H7 (cell line): Measurements from ENCODE around the gene ETV5. TPM values are rescaled to one million over a fixed set of nuclear protein-coding genes. Genes with fewer than 3 reads are reported as not detected.

Experiments
- DNase-seq: peaks from one replicate; pipeline ENCODE4 v3.0.0; 2012
- H3K27me3 ChIP-seq: 2 replicates; pipeline ENCODE4 v1.6.0; 2011; ENCODE audit warnings: mild to moderate bottlenecking, low read length; ENCODE audit not compliant: control insufficient read depth, insufficient read depth
- H3K36me3 ChIP-seq: replicated peaks from 2 replicates; pipeline ENCODE4 v1.5.1; 2011; ENCODE audit warnings: low read length; ENCODE audit not compliant: control insufficient read depth, insufficient read depth
- H3K4me3 ChIP-seq: 2 replicates; pipeline ENCODE4 v1.5.1; 2011; ENCODE audit warnings: low read depth, mild to moderate bottlenecking, control low read depth, low read length, moderate library complexity; ENCODE audit not compliant: insufficient read depth
- total RNA-seq: library from RNA; depleted of rRNA; stranded (reverse); fragments of >200 nt; shearing (Covaris generic); gene quantifications from 2 replicates; pipeline ENCODE4 v1.2.3, GENCODE V29; 2014

Gene ETV5
- total RNA-seq, 1 experiment from 2014 or later: 51.1 TPM

DNA sequence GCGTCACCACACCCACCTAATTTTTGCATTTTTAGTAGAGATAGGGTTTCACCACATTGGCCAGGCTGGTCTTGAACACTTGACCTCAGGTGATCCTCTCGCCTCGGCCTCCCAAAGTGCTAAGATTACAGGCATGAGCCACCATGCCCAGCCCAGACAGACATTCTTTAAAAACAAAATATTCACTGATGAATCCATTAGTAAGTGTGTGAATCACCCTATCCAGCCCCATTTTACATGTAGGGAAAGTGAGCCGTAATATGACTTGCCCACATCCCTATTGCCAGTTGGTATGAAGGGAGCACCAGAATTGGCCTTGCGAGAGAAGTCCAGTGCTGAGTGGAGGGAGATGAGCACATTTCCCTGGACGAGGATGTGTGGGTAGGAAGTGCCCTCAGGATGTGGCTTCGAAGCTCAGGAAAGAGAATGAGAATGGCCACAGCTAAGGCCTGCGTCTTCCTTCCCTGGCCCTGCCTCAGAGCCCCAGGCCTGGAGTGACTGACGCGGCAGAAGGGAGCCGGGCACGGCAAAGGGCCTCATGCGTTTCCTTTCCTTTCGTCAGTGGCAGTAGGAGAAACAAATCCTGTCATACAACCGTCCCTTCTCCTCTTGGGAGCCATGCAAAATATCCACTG, 28.3 kb upstream of the ETV5 start:
- no peaks in the 10 kb centered on the region for H3K36me3 ChIP-seq
- no peak for DNase-seq
- H3K4me3 ChIP-seq: no peak overlapping the region
- H3K27me3 ChIP-seq: no peaks in the 10 kb centered on the region

DNA sequence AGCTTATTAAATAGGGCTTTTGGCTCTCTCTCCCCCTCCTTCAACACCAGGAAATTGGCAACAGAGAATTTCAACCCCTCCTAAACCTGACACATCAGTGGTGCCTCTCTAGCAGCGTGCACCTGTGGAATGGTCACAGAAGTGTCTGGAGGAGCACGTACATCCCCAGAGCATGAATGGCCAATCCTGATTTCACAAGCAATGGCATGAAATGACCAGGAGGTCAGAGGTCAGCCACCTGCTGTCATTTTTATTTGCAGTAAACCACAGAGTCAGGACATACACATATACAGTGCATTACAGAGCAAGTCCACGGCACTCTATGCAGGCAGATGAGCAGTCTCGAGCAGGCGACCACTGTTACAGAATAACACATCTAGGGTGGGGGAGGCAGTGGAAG, 25.1 kb upstream of the ETV5 start:
- H3K27me3 ChIP-seq: no peaks in the 10 kb centered on the region
- no peak overlapping the region for H3K4me3 ChIP-seq
- no peak for DNase-seq
- no peaks in the 10 kb centered on the region for H3K36me3 ChIP-seq

DNA sequence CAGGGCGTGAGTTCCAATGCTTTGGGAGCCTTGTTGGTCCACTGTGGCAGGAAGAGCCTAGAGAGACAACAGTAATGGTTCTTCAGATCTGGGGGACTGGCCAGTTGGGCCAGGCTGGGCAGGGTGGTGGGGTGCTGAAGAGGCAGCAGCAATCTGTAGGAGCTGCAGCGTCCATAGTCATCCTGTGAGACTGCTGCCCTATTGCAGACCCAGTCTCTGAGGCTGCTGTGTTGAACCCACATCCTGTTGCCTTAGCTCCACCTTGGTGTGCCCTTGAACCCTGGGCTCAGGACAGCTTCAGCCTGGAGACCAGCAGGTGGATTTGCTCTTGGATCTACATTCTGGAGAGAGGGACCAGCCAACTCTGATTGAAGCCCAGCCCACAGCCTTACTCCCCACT, 23.6 kb upstream of the ETV5 start:
- Histone ChIP-seq H3K4me3 (no peak overlapping the region), H3K27me3 (no peaks in the 10 kb centered on the region), H3K36me3 (no peaks in the 10 kb centered on the region)
- DNase-seq: no peak

DNA sequence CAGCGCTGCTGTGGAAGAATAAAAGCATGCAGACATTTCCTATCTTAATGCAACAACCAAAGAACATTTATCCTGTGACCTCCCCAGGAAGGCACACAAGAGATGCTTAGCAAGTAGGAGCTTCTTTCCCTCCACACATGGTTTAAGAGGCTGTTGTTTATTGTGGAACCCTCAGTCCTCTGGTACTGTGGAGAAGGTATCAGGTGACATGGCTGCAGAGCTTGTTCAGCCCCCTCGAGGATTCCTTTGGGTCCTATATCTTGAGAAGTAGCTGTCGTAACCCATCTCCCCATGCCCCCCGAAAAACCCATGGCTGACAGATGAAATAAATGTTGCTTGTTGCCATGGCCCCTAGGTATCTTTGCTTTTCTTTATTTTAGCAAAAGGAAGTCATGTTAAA, 20.3 kb upstream of the ETV5 start:
- DNase-seq: no peak
- H3K36me3 ChIP-seq: no peaks in the 10 kb centered on the region
- H3K27me3 ChIP-seq: no peaks in the 10 kb centered on the region
- no peak overlapping the region for H3K4me3 ChIP-seq

GRCh38 chr3:186128158-186128557, 19.3 kb upstream of the ETV5 start:
- no peak overlapping the region for H3K4me3 ChIP-seq
- H3K36me3 ChIP-seq: no peaks in the 10 kb centered on the region
- H3K27me3 ChIP-seq: no peaks in the 10 kb centered on the region
- DNase-seq: peak; percentile 53

DNA sequence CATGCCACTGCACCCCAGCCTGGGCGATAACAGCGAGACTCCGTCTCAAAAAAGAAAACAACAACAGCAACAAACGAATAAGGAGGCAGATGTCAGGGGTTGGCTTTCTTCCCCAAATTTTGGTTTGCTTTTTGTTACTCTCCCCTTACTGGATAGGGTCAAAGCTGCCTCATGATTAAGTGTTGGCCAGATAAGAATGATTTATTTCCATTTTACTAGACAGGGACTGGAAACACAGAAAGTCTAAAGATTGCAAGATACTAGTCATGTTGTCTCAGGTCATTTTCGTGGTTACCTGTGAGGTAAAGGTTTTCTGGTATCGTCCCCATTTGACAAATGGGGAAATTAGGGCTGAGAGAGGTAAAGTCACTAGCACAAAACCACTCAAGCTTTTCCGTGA, 18.6 kb upstream of the ETV5 start:
- H3K27me3 ChIP-seq: no peaks in the 10 kb centered on the region
- no peak overlapping the region for H3K4me3 ChIP-seq
- no peak for DNase-seq
- H3K36me3 ChIP-seq: no peaks in the 10 kb centered on the region

- H3K27me3 ChIP-seq: no peaks in the 10 kb centered on the region
- DNase-seq: no peak
- H3K36me3 ChIP-seq: no peaks in the 10 kb centered on the region
- H3K4me3 ChIP-seq: no peak overlapping the region
Observed at GRCh38 chr3:186125118-186125517, 16.2 kb upstream of the ETV5 start.

DNA sequence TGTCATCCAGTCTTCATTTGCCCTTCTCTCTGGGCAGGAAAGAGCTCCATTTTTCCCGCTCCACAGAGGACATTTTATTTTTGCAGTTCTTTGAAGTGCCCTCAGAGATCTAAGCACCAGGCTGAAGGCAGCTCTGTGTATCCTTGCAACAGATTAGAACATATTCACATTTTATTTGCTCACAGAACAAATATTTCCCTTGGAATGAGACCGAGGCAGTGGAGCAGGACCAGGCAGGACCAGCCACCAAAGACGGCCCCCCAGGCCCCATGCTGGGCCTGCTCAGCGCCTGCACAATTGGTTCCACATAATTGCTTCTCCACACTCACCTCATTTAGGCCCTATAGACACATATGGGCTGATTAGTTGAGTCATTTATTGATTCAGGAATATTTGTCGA, 15.7 kb upstream of the ETV5 start:
- Histone ChIP-seq H3K36me3 (no peaks in the 10 kb centered on the region), H3K27me3 (no peaks in the 10 kb centered on the region), H3K4me3 (no peak overlapping the region)
- no peak for DNase-seq

- no peaks in the 10 kb centered on the region for H3K27me3 ChIP-seq
- no peak for DNase-seq
- H3K4me3 ChIP-seq: no peak overlapping the region
- no peaks in the 10 kb centered on the region for H3K36me3 ChIP-seq
Observed at GRCh38 chr3:186123012-186123411, 14.1 kb upstream of the ETV5 start.

- DNase-seq: peak; percentile 77
- no peaks in the 10 kb centered on the region for H3K27me3 ChIP-seq
- H3K36me3 ChIP-seq: no peaks in the 10 kb centered on the region
- H3K4me3 ChIP-seq: no peak overlapping the region
Observed at GRCh38 chr3:186121968-186122367, 13.1 kb upstream of the ETV5 start.

GRCh38 chr3:186121278-186121677, 12.4 kb upstream of the ETV5 start:
- DNase-seq: no peak
- H3K36me3 ChIP-seq: no peaks in the 10 kb centered on the region
- H3K4me3 ChIP-seq: no peak overlapping the region
- H3K27me3 ChIP-seq: no peaks in the 10 kb centered on the region

DNA sequence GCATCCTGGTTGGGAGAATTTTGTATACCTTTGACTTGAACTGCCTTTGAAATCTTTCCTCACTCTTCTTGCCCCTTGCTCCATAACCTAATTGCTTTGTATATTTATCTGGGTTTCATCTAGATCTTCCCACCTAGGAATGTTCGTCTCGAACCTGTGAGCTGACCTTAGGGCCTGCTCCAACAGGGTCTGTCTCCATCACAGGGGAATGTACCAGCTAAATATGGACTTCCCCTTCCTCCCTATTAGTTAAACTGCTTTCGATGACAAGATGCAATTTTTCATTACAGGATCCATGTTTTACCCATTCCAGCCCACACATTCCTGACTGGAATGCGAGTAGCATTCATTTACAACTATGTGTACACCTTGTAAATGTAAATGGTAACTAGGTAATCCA, 10.6 kb upstream of the ETV5 start:
- H3K4me3 ChIP-seq: no peak overlapping the region
- no peaks in the 10 kb centered on the region for H3K36me3 ChIP-seq
- H3K27me3 ChIP-seq: peaks cover 11% of the 10 kb centered on the region
- DNase-seq: no peak

GRCh38 chr3:186118692-186119091, 9.8 kb upstream of the ETV5 start:
- DNase-seq: no peak
- H3K36me3 ChIP-seq: no peaks in the 10 kb centered on the region
- no peak overlapping the region for H3K4me3 ChIP-seq
- peaks cover 19% of the 10 kb centered on the region for H3K27me3 ChIP-seq

DNA sequence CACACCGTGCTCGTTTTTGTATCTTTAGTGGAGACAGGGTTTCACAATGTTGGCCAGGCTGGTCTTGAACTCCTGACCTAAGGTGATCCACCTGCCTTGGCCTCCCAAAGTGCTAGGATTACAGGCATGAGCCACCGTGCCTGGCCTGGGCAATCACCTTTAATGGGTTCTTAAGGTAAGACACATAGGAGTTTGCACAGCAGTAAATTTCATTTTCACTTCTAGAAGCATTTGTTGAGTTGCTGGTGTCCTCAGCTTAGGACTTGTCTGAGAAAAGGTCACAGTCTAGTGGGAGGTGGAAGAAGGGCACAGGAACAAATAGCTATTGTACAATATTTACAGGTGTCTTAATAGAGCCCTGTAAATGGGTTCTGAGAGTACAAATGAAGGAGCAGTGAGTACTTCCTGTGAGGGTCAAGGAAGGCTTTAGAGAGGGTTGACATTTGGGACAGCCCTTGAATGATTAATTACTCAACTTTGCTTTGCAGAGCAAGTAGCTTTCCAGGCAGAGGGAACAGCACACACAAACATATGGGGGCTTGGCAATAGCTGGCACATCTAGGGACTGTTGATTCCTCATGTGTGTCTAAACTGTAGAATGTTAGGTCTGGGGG, 8.7 kb upstream of the ETV5 start:
- no peak overlapping the region for H3K4me3 ChIP-seq
- no peaks in the 10 kb centered on the region for H3K36me3 ChIP-seq
- no peak for DNase-seq
- peaks cover 30% of the 10 kb centered on the region for H3K27me3 ChIP-seq

GRCh38 chr3:186115239-186115996, 6.5 kb upstream of the ETV5 start:
- H3K4me3 ChIP-seq: no peak overlapping the region
- DNase-seq: no peak
- H3K36me3 ChIP-seq: no peaks in the 10 kb centered on the region
- peaks cover 52% of the 10 kb centered on the region for H3K27me3 ChIP-seq
